ENCODE results near the gene VPS26B. TPM values are rescaled to one million over a fixed set of nuclear protein-coding genes. Genes with fewer than 3 reads are reported as not detected.

VPS26B gene
- total and polyA plus RNA-seq, 2 experiments from 2014 or later, result 10.1 to 29.1 TPM

- peaks cover 4% of the 10 kb centered on the region for H3K27me3 Mint-ChIP-seq (ENCODE audit: insufficient read depth, low read depth, poor library complexity)
- no peak overlapping the region for H3K4me2 ChIP-seq
- peaks cover 8% of the 10 kb centered on the region for H3K4me1 Mint-ChIP-seq
- no peaks in the 10 kb centered on the region for H3K27me3 ChIP-seq (ENCODE audit: insufficient read depth)
- peaks cover 23% of the 10 kb centered on the region for H3K79me2 ChIP-seq (replicated peaks; ENCODE audit: insufficient read depth)
- H3K4me1 ChIP-seq (ENCODE audit: insufficient read depth), result no peaks in the 10 kb centered on the region
- H3K27ac ChIP-seq (ENCODE audit: low read depth), result no peak overlapping the region
- H3K9me2 ChIP-seq (ENCODE audit: insufficient read depth), result no peaks in the 10 kb centered on the region
- no peak overlapping the region for H2AFZ ChIP-seq
- DNase-seq (ENCODE audit: low spot score) (no peak), ATAC-seq (no peak)
- H3K9me3 Mint-ChIP-seq, result no peaks in the 10 kb centered on the region
- H3K27ac Mint-ChIP-seq, result no peak overlapping the region
- H3K36me3 ChIP-seq (ENCODE audit: insufficient read depth), result no peaks in the 10 kb centered on the region
- H4K20me1 ChIP-seq (replicated peaks; ENCODE audit: insufficient read depth), result peaks cover 4% of the 10 kb centered on the region
- TF ChIP-seq CREB1 (CRISPR knock-in tag; IDR thresholded peaks at IDR 0.05; ENCODE audit: low read depth) (no peak), EZH2 (IDR thresholded peaks at IDR 0.05; ENCODE audit: low read depth, unreplicated experiment) (no peak), REST (IDR thresholded peaks at IDR 0.05; ENCODE audit: unreplicated experiment) (no peak), EZH2phosphoT487 (IDR thresholded peaks at IDR 0.05; ENCODE audit: unreplicated experiment) (no peak), ZNF462 (CRISPR knock-in tag; IDR thresholded peaks at IDR 0.05) (no peak), POLR2AphosphoS5 (IDR thresholded peaks at IDR 0.05; ENCODE audit: low read depth) (no peak), NANOG (IDR thresholded peaks at IDR 0.05; ENCODE audit: borderline replicate concordance) (no peak)
- no peaks in the 10 kb centered on the region; the same call in 2 of the 3 replicates for H3K36me3 Mint-ChIP-seq (ENCODE audit: low read depth)
- H3F3A ChIP-seq (replicated peaks; ENCODE audit: low read depth), result no peaks in the 10 kb centered on the region
- no peak overlapping the region for H3K4me3 ChIP-seq
- no peak overlapping the region for H3K4me3 Mint-ChIP-seq
Measured at GRCh38 chr11:134231958-134232659, 7.6 kb downstream of the VPS26B start.
